KMS-11 (cell line): Measurements from ENCODE around the gene CENATAC.
"Not testable (repeated sequence)": the region's sequence is repeated elsewhere in the genome, so short reads cannot be mapped to it uniquely, and the experiment has no call there.

Source experiments
- H2AFZ ChIP-seq: fragments of 200-600 bp; sonication (generic); 2 replicates; pipeline ENCODE4 v1.6.1; 2016; ENCODE audit warnings: antibody characterized with exemption, mixed run types, low read depth
- H3K27ac ChIP-seq: fragments of 200-600 bp; sonication (generic); 2 replicates; pipeline ENCODE4 v1.6.1; 2016; ENCODE audit warnings: mild to moderate bottlenecking, mixed run types
- H3K27me3 ChIP-seq: fragments of 200-600 bp; sonication (generic); 2 replicates; pipeline ENCODE4 v1.6.1; 2017; ENCODE audit warnings: mild to moderate bottlenecking, low read depth, mixed run types, moderate library complexity; ENCODE audit not compliant: insufficient read depth
- H3K36me3 ChIP-seq: fragments of 200-600 bp; sonication (generic); 2 replicates; pipeline ENCODE4 v1.6.1; 2017; ENCODE audit warnings: mild to moderate bottlenecking, mixed run types; ENCODE audit not compliant: insufficient read depth
- H3K4me1 ChIP-seq: fragments of 200-600 bp; sonication (generic); 2 replicates; pipeline ENCODE4 v1.6.1; 2016; ENCODE audit warnings: mild to moderate bottlenecking, low read depth, mixed run types; ENCODE audit not compliant: poor library complexity, severe bottlenecking
- H3K4me2 ChIP-seq: fragments of 200-600 bp; sonication (generic); 2 replicates; pipeline ENCODE4 v1.7.0; 2016; ENCODE audit warnings: mild to moderate bottlenecking, mixed run types
- H3K4me3 ChIP-seq: fragments of 200-600 bp; sonication (generic); IDR thresholded peaks from 2 replicates; pipeline ENCODE4 v1.6.1; 2017; ENCODE audit warnings: low read depth, low read length, mixed read lengths; ENCODE audit not compliant: insufficient read depth
- H3K79me2 ChIP-seq: fragments of 200-600 bp; sonication (generic); 2 replicates; pipeline ENCODE4 v1.6.1; 2016; ENCODE audit warnings: low read depth, mixed run types; ENCODE audit not compliant: insufficient read depth
- H3K9ac ChIP-seq: fragments of 200-600 bp; sonication (generic); 2 replicates; pipeline ENCODE4 v1.6.1; 2016; ENCODE audit warnings: mild to moderate bottlenecking, mixed run types
- H4K20me1 ChIP-seq: fragments of 200-600 bp; sonication (generic); 2 replicates; pipeline ENCODE4 v1.6.1; 2016; ENCODE audit warnings: mild to moderate bottlenecking, mixed run types; ENCODE audit not compliant: insufficient read depth
- CTCF ChIP-seq: fragments of 200-600 bp; sonication (generic); conservative IDR thresholded peaks from 2 replicates; pipeline ENCODE4 v1.6.1; 2017; ENCODE audit warnings: low read depth, mild to moderate bottlenecking, antibody characterized with exemption, low read length, moderate library complexity, mixed read lengths

CENATAC gene

GRCh38 chr11:119029340-119030028, 31.5 kb downstream of the CENATAC start:
- H3K27ac ChIP-seq: peak overlapping the region; percentile 71
- peaks cover 30% of the 10 kb centered on the region for H3K79me2 ChIP-seq
- H3K9ac ChIP-seq: peak overlapping the region; percentile 73
- TF ChIP-seq CTCF: no peak
- H3K4me3 ChIP-seq: no peak overlapping the region
- peak overlapping the region; percentile 96 for H3K4me2 ChIP-seq
- no peaks in the 10 kb centered on the region; the same call in 1 of the 2 replicates for H3K36me3 ChIP-seq
- H2AFZ ChIP-seq: peak overlapping the region; percentile 22; the same call in 1 of the 2 replicates
- H3K4me1 ChIP-seq: peaks cover 41% of the 10 kb centered on the region
- no peaks in the 10 kb centered on the region for H3K27me3 ChIP-seq
- no peaks in the 10 kb centered on the region for H4K20me1 ChIP-seq

GRCh38 chr11:119030029-119030328, 32.0 kb downstream of the CENATAC start:
- Histone ChIP-seq H3K4me2 (peak overlapping the region; percentile 96), H3K9ac (peak overlapping the region; percentile 73), H3K27me3 (no peaks in the 10 kb centered on the region), H4K20me1 (no peaks in the 10 kb centered on the region), H3K4me1 (peaks cover 36% of the 10 kb centered on the region), H3K4me3 (no peak overlapping the region), H3K36me3 (no peaks in the 10 kb centered on the region; the same call in 1 of the 2 replicates), H2AFZ (peak overlapping the region; percentile 22; the same call in 1 of the 2 replicates), H3K79me2 (peaks cover 25% of the 10 kb centered on the region), H3K27ac (peak overlapping the region; percentile 71)
- TF ChIP-seq CTCF: no peak

GRCh38 chr11:119030329-119031047, 32.5 kb downstream of the CENATAC start, which contains the start of gene SLC37A4:
Gene SLC37A4 (minus strand): TSS chr11:119030877.
- Histone ChIP-seq H3K36me3 (no peaks in the 10 kb centered on the region; the same call in 1 of the 2 replicates), H3K27ac (peak within 1 kb of the TSS; percentile 71), H2AFZ (peak within 1 kb of the TSS; percentile 22; the same call in 1 of the 2 replicates), H3K4me3 (no peak within 1 kb of the TSS), H4K20me1 (no peaks in the 10 kb centered on the region), H3K27me3 (no peaks in the 10 kb centered on the region), H3K4me2 (peak within 1 kb of the TSS; percentile 96), H3K4me1 (peaks cover 31% of the 10 kb centered on the region), H3K79me2 (peaks cover 24% of the 10 kb centered on the region), H3K9ac (peak within 1 kb of the TSS; percentile 73)
- TF ChIP-seq CTCF: no peak

- Histone ChIP-seq H3K27me3 (no peaks in the 10 kb centered on the region), H2AFZ (no peak overlapping the region), H3K79me2 (peaks cover 22% of the 10 kb centered on the region), H3K9ac (no peak overlapping the region), H3K36me3 (no peaks in the 10 kb centered on the region), H4K20me1 (no peaks in the 10 kb centered on the region), H3K4me2 (no peak overlapping the region), H3K4me3 (no peak overlapping the region), H3K4me1 (peaks cover 19% of the 10 kb centered on the region), H3K27ac (no peak overlapping the region)
- TF ChIP-seq CTCF: no peak
These were observed 34.0 kb downstream of the CENATAC start for GRCh38 chr11:119031912-119032280.

GRCh38 chr11:119033421-119033820, 35.5 kb downstream of the CENATAC start:
- not testable (repeated sequence) for H3K27me3 ChIP-seq, H3K36me3 ChIP-seq, H3K4me3 ChIP-seq, H3K4me2 ChIP-seq, H3K4me1 ChIP-seq, H4K20me1 ChIP-seq, H3K9ac ChIP-seq, H3K79me2 ChIP-seq, H2AFZ ChIP-seq, H3K27ac ChIP-seq
